SKM-1 (cell line): ENCODE measurements around the gene SAT1.

Experiments
- DNase-seq: peaks from one replicate; lab custom pipeline; 2025; ENCODE audit not compliant: unreplicated experiment; lab: John Stamatoyannopoulos, UW

SAT1 gene

GRCh38 chrX:23804578-23804977 lies 21.6 kb downstream of the SAT1 start:
- DNase-seq = no peak

GRCh38 chrX:23805389-23805788 lies 22.4 kb downstream of the SAT1 start:
- DNase-seq = no peak

GRCh38 chrX:23810279-23810678 lies 27.3 kb downstream of the SAT1 start:
- no peak for DNase-seq

- peak; percentile 81 for DNase-seq
Observed at GRCh38 chrX:23811108-23811651, 28.2 kb downstream of the SAT1 start.

- no peak for DNase-seq
Observed at GRCh38 chrX:23811656-23812055, 28.7 kb downstream of the SAT1 start.

- no peak for DNase-seq
Observed at GRCh38 chrX:23813808-23814207, 30.8 kb downstream of the SAT1 start.

- no peak for DNase-seq
Observed at GRCh38 chrX:23815376-23815775, 32.4 kb downstream of the SAT1 start.

- DNase-seq = no peak
Observed at GRCh38 chrX:23816179-23816578, 33.2 kb downstream of the SAT1 start.

GRCh38 chrX:23817979-23818336 lies 35.0 kb downstream of the SAT1 start:
- DNase-seq = no peak

GRCh38 chrX:23819385-23820234 lies 36.6 kb downstream of the SAT1 start:
- no peak for DNase-seq

GRCh38 chrX:23820235-23820782 lies 37.3 kb downstream of the SAT1 start:
- DNase-seq = no peak

GRCh38 chrX:23821847-23822246 lies 38.9 kb downstream of the SAT1 start:
- DNase-seq = no peak

GRCh38 chrX:23822397-23822796 lies 39.4 kb downstream of the SAT1 start:
- no peak for DNase-seq

GRCh38 chrX:23822841-23823240 lies 39.9 kb downstream of the SAT1 start:
- no peak for DNase-seq

GRCh38 chrX:23825675-23826074 lies 42.7 kb downstream of the SAT1 start:
- DNase-seq = no peak

GRCh38 chrX:23826216-23826615 lies 43.2 kb downstream of the SAT1 start:
- no peak for DNase-seq

GRCh38 chrX:23826653-23827052 lies 43.7 kb downstream of the SAT1 start:
- no peak for DNase-seq

- no peak for DNase-seq
Observed at GRCh38 chrX:23828881-23829280, 45.9 kb downstream of the SAT1 start.

- DNase-seq = no peak
Observed at GRCh38 chrX:23832721-23833120, 49.7 kb downstream of the SAT1 start.
